Activated T-cell treated with anti-CD3 and anti-CD28 coated beads for 24 hours (primary cell): ENCODE data around the gene FAM3B.
"Not testable (repeated sequence)": the region's sequence is repeated elsewhere in the genome, so short reads cannot be mapped to it uniquely, and the experiment has no call there.

Experiments
- DNase-seq: peaks from one replicate; pipeline ENCODE4 v3.0.0-alpha.2; 2020; ENCODE audit warnings: low read depth

The FAM3B gene

GRCh38 chr21:41350436-41351155 lies 34.0 kb downstream of the FAM3B start:
- DNase-seq, result no peak

- no peak for DNase-seq
Measured at GRCh38 chr21:41357546-41357945, 40.9 kb downstream of the FAM3B start.

- DNase-seq, result no peak
Measured at GRCh38 chr21:41358193-41359166, 41.9 kb downstream of the FAM3B start.

DNA sequence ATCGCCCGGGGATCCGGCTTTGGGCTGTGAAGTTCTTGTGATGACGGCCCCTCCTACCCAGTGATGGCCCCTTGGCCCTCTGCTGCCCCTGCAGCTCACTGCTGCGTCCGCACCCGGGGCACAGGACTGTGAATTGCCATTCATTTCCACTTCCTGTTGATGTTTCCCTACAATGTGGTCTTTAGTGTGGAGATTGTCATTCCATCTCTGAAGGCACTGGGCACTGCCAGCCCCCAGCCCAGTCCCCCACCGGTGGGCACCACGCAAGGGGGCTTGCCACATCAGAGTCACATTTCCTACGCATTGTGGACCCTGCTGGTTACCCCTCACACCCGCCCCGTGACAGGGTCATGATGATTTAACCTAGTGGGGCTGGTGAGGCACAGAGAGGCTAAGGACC lies 42.7 kb downstream of the FAM3B start:
- no peak for DNase-seq

DNA sequence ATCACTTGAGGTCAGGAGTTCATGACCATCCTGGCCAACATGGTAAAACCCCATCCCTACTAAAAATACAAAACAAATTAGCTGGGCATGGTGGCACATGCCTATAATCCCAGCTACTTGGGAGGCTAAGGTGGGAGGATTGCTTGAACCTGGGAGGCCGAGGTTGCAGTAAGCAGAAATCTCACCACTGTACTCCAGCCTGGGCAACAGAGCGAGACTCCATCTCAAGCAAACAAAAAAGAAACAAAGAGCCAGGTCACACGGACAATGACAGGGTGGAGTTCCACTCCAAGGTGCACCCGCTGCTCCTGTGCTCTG lies 43.1 kb downstream of the FAM3B start:
- DNase-seq, result not testable (repeated sequence)

- no peak for DNase-seq
Measured at GRCh38 chr21:41360072-41360821, 43.6 kb downstream of the FAM3B start.

GRCh38 chr21:41361053-41361785 lies 44.6 kb downstream of the FAM3B start:
- no peak for DNase-seq

GRCh38 chr21:41361786-41362604 lies 45.4 kb downstream of the FAM3B start, which contains the start of gene MX2:
TSS of gene MX2 (plus strand) at chr21:41362027. CDS start at chr21:41376907, 14,880 bp downstream.
- peak; percentile 57 for DNase-seq

DNA sequence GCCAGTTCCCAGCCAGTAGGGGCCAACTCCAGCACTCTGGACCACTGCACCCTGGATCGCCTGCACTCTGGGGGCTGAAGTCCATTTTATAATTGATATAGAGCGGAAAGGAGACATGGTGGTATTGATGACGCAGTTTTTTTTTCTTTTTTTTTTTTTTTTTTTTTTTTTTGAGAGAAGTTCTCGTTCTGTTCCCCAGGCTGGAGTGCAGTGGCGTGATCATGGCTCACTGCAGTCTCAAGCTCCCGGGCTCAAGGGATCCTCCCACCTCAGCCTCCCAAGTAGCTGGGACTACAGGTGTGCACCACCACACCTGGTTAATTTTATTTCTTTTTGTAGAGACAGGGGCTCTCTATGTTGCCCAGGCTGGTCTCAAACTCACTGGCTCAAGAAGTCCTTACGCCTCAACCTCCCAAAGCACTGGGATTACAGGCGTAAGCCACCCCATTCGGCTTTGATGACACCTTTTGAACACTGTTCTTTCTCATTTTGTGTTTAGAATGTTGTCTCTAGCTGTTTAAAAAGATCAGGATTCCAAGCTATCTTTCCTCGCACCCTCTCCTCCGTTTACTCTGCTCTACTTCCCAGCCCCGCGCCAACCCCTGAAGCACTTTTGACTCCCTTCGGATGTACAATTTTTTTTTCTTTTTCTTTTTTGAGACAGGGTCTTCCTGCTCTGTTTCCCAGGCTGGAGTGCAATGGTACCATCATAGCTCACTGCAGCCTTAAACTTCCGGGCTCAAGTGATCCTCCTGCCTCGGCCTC lies 46.2 kb downstream of the FAM3B start:
- DNase-seq, result no peak

DNA sequence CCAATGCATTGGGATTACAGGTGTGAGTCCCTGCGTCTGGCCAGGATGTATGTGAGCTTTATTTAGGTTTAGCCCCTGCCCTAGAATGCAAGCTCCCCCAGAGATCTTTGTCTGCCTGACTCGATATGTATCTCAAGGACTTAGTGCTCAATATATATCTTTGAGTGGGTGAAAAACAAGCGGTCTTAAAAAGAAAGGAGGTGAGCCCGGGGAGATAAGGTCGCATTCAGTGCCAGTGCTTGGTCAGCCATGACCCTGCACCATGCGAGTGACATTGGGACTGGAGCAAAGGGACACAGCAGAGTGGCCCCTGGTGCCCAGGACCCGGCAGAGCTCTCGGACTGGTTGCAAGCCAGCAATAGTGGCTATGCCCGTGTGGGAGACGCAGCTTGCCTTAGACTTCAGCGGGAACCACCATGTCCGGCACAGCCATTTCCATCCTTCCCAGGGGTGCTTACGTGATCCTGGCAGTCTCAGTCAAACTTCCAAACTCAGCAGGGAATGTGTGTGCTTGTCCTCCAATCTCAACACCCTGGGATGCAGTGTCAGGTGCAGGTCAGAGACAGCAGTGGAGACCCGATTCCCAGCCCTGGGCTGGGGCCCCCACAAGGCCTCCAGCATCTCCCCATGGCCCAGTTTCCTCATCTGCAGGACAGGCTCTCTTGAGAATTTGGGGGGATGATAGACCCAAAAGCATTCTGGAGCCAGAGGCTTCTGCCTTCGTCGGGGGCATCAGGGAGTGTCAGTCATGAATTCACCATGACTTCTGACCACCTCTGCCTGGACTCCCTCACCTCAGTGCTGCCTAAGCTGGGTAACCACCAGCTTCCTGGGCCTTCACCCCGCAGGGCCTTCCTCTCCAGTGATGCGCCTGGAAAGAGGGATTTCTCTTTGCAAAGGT lies 47.0 kb downstream of the FAM3B start:
- no peak for DNase-seq

DNA sequence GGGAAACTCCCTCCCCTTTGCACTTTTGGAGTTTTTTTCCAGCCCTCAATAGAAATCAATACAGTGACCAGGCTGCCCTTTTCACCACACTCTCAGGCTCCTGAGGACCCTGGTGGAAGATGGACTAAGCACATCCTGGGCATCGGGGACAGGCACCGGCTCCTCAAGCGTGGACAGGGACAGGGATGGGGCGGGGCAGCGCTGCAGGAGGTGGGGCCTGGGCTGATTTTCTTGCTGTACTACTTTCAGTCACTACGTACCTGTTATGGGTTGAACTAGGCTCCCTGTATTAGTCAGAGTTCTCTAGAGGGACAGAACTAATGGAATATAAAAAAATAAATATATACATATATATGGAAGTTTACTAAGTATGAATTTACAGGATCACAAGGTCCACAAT lies 47.7 kb downstream of the FAM3B start:
- DNase-seq, result no peak

- DNase-seq, result no peak
Measured at GRCh38 chr21:41365377-41366107, 48.9 kb downstream of the FAM3B start.

GRCh38 chr21:41366522-41367151 lies 50.0 kb downstream of the FAM3B start:
- DNase-seq, result no peak

DNA sequence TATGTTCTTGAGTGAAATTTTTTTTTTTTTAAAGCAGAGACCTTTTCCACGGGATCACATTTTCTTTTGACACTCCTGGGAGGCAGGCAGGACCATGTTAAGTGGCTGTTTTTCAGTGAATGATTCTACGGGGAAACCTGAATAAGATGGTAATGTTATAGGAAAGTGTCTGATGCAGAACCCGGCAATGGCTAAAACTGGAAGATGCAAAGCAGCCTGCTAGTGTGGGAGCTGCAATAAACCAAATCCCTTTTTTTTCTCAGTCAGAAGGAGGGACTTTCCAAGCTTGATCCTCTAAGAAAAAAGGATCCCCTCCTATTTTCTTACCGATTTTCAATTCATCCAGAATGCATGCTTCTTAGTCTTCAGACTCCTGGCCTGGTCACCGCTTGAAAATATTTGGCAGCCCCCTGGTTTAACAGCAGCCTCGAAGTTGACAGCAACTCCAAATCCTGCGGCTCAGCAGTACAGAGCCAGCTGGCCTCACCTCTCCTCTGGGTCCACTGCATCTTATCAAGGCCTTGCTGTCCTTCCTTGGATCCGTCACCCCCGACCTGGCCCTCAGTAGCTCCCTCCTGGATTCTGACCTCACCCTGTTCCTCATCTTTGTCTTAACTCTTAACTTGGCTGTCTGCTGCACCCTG lies 50.8 kb downstream of the FAM3B start:
- no peak for DNase-seq

- no peak for DNase-seq
Measured at GRCh38 chr21:41367945-41368734, 51.5 kb downstream of the FAM3B start.

GRCh38 chr21:41368735-41369104 lies 52.1 kb downstream of the FAM3B start:
- DNase-seq, result no peak
